ENCODE data around the gene ASPM.
"Not testable (repeated sequence)": the region's sequence is repeated elsewhere in the genome, so short reads cannot be mapped to it uniquely, and the experiment has no call there.

The ASPM gene

GRCh38 chr1:197144570-197145325, 1.7 kb downstream of the ASPM start:
- no peak for DNase-seq

- no peak for DNase-seq
Measured at GRCh38 chr1:197143276-197143675, 3.2 kb downstream of the ASPM start.

- DNase-seq, result no peak
Measured at GRCh38 chr1:197141575-197141974, 4.9 kb downstream of the ASPM start.

GRCh38 chr1:197140121-197140520, 6.3 kb downstream of the ASPM start:
- no peak for DNase-seq

GRCh38 chr1:197139169-197139568, 7.3 kb downstream of the ASPM start:
- DNase-seq, result no peak

- no peak for DNase-seq
Measured at GRCh38 chr1:197137322-197137721, 9.1 kb downstream of the ASPM start.

GRCh38 chr1:197130677-197131304, 15.7 kb downstream of the ASPM start:
- no peak for DNase-seq

GRCh38 chr1:197129698-197130097, 16.8 kb downstream of the ASPM start:
- DNase-seq, result no peak

GRCh38 chr1:197127246-197127912, 19.1 kb downstream of the ASPM start:
- DNase-seq, result no peak

GRCh38 chr1:197126691-197127090, 19.8 kb downstream of the ASPM start:
- DNase-seq, result no peak

- DNase-seq, result no peak
Measured at GRCh38 chr1:197124376-197124775, 22.1 kb downstream of the ASPM start.

- DNase-seq, result no peak
Measured at GRCh38 chr1:197116156-197116555, 30.3 kb downstream of the ASPM start.

- DNase-seq, result no peak
Measured at GRCh38 chr1:197106869-197107268, 39.6 kb downstream of the ASPM start.

GRCh38 chr1:197103300-197103699, 43.2 kb downstream of the ASPM start:
- no peak for DNase-seq

GRCh38 chr1:197101978-197102377, 44.5 kb downstream of the ASPM start:
- DNase-seq, result no peak

GRCh38 chr1:197100677-197101076, 45.8 kb downstream of the ASPM start:
- DNase-seq, result no peak

- no peak for DNase-seq
Measured at GRCh38 chr1:197099444-197099843, 47.0 kb downstream of the ASPM start.

GRCh38 chr1:197096971-197097370, 49.5 kb downstream of the ASPM start:
- DNase-seq, result not testable (repeated sequence)

- DNase-seq, result no peak
Measured at GRCh38 chr1:197096137-197096536, 50.3 kb downstream of the ASPM start.

GRCh38 chr1:197093226-197093885, 53.1 kb downstream of the ASPM start:
- no peak for DNase-seq

GRCh38 chr1:197092491-197093023, 53.9 kb downstream of the ASPM start:
- DNase-seq, result no peak

- DNase-seq, result no peak
Measured at GRCh38 chr1:197083474-197083873, 63.0 kb downstream of the ASPM start.

GRCh38 chr1:197081117-197081753, 65.2 kb downstream of the ASPM start:
- no peak for DNase-seq
